Esophagus muscularis mucosa (tissue), 4 donors: ENCODE results near the gene KPNA1. TPM values are rescaled to one million over a fixed set of nuclear protein-coding genes. Genes with fewer than 3 reads are reported as not detected.
"Not testable (repeated sequence)": the region's sequence is repeated elsewhere in the genome, so short reads cannot be mapped to it uniquely, and the experiment has no call there.

Experiments
- DNase-seq: peaks from one replicate; pipeline ENCODE4 v3.0.0-alpha.2; 2017; ENCODE audit errors: extremely low spot score
- H3K27ac ChIP-seq, 4 donors: fragments of 200-600 bp; sonication (generic); replicated peaks in 1 of 4; 1 replicate in 3 of 4; 2 replicates in 1 of 4; pipeline ENCODE4 v1.5.1; 2016 to 2019; ENCODE audit warnings: mild to moderate bottlenecking in 1 of 4
- H3K27me3 ChIP-seq, 4 donors: fragments of 200-600 bp; sonication (generic); one replicate each; pipeline versions ENCODE4 v1.5.1 to v1.6.0; 2016 to 2019
- H3K36me3 ChIP-seq, 4 donors: fragments of 200-600 bp; sonication (generic); one replicate each; pipeline ENCODE4 v1.5.1; 2016 to 2019
- H3K4me1 ChIP-seq, 4 donors: fragments of 200-600 bp; sonication (generic); one replicate each; pipeline ENCODE4 v1.5.1; 2016 to 2019
- H3K4me3 ChIP-seq, 4 donors: fragments of 200-600 bp; sonication (generic); 1 replicate in 2 of 4; 2 replicates in 2 of 4; pipeline ENCODE4 v1.5.1; 2016 to 2019; ENCODE audit warnings: mild to moderate bottlenecking in 4 of 4, moderate library complexity in 1 of 4
- H3K9me3 ChIP-seq, 4 donors: fragments of 200-600 bp; sonication (generic); 1 replicate in 3 of 4; 2 replicates in 1 of 4; pipeline ENCODE4 v1.5.1; 2016 to 2019
- EP300 ChIP-seq: sonication (generic); formaldehyde crosslinking; IDR thresholded peaks from one replicate; pipeline ENCODE4 v1.6.1; 2017; ENCODE audit warnings: antibody characterized with exemption
- POLR2A ChIP-seq: fragments of 450-650 bp; IDR thresholded peaks from one replicate; pipeline ENCODE4 v1.6.1; 2017; ENCODE audit warnings: antibody characterized with exemption, moderate library complexity, mild to moderate bottlenecking, low read depth
- POLR2AphosphoS5 ChIP-seq, 2 donors: sonication (generic); formaldehyde crosslinking; IDR thresholded peaks; one replicate each; pipeline ENCODE4 v1.6.1; 2017; ENCODE audit warnings: antibody characterized with exemption in 2 of 2
- WGBS: methylation state at CpG from one replicate; pipeline ENCODE4 v1.1.5; 2018; 5-methylcytosine and 5-hydroxymethylcytosine counted together
- intact Hi-C: fragments of 100-400 bp; cut with DNase I; formaldehyde crosslinking; loops from one replicate; pipeline ENCODE4 v1.15.1; 2023
- total RNA-seq, 4 donors: library from RNA; depleted of rRNA; stranded (reverse); fragments of >200 nt; gene quantifications; one replicate each; pipeline versions ENCODE4 v1.1.0 to v1.2.1, GENCODE V29; 2016
- TF ChIP-seq, protein P1 (sequence below), 3 experiments: fragments of 200-600 bp in 2 of 3; fragments of 450-650 bp in 1 of 3; sonication (generic) in 2 of 3; IDR thresholded peaks; one replicate each; pipeline ENCODE4 v1.5.1; 2017 to 2019; ENCODE audit warnings: antibody characterized with exemption in 3 of 3, mild to moderate bottlenecking in 2 of 3, moderate library complexity in 1 of 3

Gene KPNA1
- total RNA-seq, 4 donors from 2014 or later: 28.2 to 47.4 (median 45.3) TPM

DNA sequence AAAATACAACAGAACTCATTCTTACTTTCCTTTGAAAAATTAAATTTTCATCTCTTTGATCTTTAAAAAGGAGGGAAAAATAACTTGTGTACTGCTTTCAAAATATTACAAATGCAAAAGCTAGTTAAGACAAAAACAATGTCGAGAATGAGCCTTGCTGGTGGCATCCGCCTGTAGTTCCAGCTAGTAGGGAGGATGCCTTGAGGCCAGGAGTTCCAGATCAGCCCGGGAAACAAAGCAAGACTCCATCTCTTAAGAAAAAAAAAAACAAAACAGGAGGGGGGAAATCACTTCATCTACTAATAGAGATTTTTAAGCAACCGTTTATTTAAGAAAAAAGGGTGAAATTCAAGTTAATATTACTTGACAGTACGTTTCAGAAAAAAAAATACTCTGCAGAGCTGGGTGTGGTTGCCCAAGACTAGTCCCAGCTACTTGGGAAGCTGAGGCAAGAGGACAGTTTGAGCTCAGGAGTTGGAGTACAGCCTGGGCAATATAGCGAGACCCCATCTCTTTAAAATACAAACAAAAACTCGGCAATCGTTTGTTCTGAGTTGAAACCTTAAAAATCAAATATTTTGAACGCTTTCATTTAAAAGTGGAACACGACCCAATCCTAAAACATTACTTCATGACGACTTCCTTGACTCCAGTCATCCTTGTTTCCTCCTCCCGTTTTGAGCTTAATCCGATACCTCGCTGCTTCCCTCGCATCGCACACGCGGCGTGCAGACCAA, 1.2 kb downstream of the KPNA1 start:
- Histone ChIP-seq H3K4me1 (peaks cover 27 to 49% (median 39%) of the 10 kb centered on the region in 4 donors), H3K27me3 (no peaks in the 10 kb centered on the region), H3K27ac (peak overlapping the region; percentile 95 to 98 (median 97)), H3K36me3 (no peaks in the 10 kb centered on the region), H3K4me3 (peak overlapping the region; percentile 81 to 93 (median 90)), H3K9me3 (peaks cover 0 to 3% (median 0%) of the 10 kb centered on the region in 4 donors)
- peak in 1 of 2 donors; percentile 59 for TF ChIP-seq POLR2AphosphoS5 (IDR thresholded peaks at IDR 0.05)
- no peak for TF ChIP-seq EP300
- intact Hi-C loops: no loop called here
- DNase-seq: no peak
- 9% methylated on average over 19 of the region's 19 CpGs for WGBS

DNA sequence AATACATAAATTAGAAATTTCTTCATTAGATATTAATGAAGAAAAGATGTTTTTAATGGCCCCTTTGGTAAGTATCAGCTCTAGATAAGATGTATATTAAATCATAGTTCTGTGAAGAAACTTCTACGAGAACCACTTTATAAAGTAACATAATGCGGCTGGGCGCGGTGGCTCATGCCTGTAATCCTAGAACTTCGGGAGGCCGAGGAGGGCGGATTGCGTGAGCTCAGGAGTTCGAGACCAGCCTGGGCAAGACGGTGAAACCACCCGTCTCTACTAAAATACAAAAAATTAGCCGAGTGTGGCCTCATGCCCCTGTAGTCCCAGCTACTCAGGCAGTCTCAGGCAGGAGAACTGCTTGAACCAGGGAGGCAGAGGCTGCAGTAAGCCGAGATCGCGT, 2.5 kb downstream of the KPNA1 start:
- DNase-seq: no peak
- Histone ChIP-seq H3K9me3 (peaks cover 0 to 3% (median 0%) of the 10 kb centered on the region in 4 donors), H3K27me3 (no peaks in the 10 kb centered on the region), H3K27ac (no peak overlapping the region), H3K4me1 (peaks cover 27 to 55% (median 42%) of the 10 kb centered on the region in 4 donors), H3K4me3 (no peak overlapping the region), H3K36me3 (no peaks in the 10 kb centered on the region)
- intact Hi-C loops: no loop called here
- TF ChIP-seq POLR2A (no peak), EP300 (no peak), POLR2AphosphoS5 (IDR thresholded peaks at IDR 0.05) (no peak)
- TF ChIP-seq, protein P1, sequence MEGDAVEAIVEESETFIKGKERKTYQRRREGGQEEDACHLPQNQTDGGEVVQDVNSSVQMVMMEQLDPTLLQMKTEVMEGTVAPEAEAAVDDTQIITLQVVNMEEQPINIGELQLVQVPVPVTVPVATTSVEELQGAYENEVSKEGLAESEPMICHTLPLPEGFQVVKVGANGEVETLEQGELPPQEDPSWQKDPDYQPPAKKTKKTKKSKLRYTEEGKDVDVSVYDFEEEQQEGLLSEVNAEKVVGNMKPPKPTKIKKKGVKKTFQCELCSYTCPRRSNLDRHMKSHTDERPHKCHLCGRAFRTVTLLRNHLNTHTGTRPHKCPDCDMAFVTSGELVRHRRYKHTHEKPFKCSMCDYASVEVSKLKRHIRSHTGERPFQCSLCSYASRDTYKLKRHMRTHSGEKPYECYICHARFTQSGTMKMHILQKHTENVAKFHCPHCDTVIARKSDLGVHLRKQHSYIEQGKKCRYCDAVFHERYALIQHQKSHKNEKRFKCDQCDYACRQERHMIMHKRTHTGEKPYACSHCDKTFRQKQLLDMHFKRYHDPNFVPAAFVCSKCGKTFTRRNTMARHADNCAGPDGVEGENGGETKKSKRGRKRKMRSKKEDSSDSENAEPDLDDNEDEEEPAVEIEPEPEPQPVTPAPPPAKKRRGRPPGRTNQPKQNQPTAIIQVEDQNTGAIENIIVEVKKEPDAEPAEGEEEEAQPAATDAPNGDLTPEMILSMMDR (IDR thresholded peaks at IDR 0.05): no peak
- WGBS: 84% methylated on average over 15 of the region's 15 CpGs

- no peak for DNase-seq
- H3K36me3 ChIP-seq: no peaks in the 10 kb centered on the region
- peaks cover 0 to 3% (median 0%) of the 10 kb centered on the region in 4 donors for H3K9me3 ChIP-seq
- TF ChIP-seq POLR2A: no peak
- no peak for TF ChIP-seq EP300
- no peak for TF ChIP-seq POLR2AphosphoS5 (IDR thresholded peaks at IDR 0.05)
- TF ChIP-seq, protein P1 (IDR thresholded peaks at IDR 0.05): no peak
- WGBS: 80% methylated on average over 8 of the region's 8 CpGs
- intact Hi-C loops: no loop called here
- no peaks in the 10 kb centered on the region for H3K27me3 ChIP-seq
- peaks cover 27 to 55% (median 42%) of the 10 kb centered on the region in 4 donors for H3K4me1 ChIP-seq
- no peak overlapping the region for H3K27ac ChIP-seq
- no peak overlapping the region for H3K4me3 ChIP-seq
These were observed 3.7 kb downstream of the KPNA1 start for GRCh38 chr3:122510878-122511535.

DNA sequence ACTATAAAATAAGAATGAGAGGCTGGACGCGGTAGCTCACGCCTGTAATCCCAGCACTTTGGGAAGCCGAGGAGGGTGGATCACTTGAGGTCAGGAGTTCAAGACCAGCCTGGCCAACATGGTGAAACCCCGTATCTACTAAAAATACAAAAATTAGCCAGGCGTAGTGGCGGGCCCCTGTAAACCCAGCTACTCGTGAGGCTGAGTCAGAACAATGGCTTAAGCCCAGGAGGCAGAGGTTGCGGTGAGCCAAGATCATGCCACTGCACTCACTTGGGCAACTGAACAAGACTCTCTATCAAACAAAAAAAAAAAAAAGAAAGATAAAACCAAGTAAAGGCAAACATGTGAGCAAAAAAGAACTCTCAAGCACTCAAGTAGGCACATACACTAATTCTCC, 5.8 kb downstream of the KPNA1 start:
- WGBS: 90% methylated on average over 9 of the region's 9 CpGs
- H3K36me3 ChIP-seq, H3K27ac ChIP-seq, H3K9me3 ChIP-seq, H3K4me3 ChIP-seq, H3K27me3 ChIP-seq, DNase-seq, intact Hi-C loops: not testable (repeated sequence)
- peaks cover 34 to 66% (median 50%) of the 10 kb centered on the region in 4 donors for H3K4me1 ChIP-seq

DNA sequence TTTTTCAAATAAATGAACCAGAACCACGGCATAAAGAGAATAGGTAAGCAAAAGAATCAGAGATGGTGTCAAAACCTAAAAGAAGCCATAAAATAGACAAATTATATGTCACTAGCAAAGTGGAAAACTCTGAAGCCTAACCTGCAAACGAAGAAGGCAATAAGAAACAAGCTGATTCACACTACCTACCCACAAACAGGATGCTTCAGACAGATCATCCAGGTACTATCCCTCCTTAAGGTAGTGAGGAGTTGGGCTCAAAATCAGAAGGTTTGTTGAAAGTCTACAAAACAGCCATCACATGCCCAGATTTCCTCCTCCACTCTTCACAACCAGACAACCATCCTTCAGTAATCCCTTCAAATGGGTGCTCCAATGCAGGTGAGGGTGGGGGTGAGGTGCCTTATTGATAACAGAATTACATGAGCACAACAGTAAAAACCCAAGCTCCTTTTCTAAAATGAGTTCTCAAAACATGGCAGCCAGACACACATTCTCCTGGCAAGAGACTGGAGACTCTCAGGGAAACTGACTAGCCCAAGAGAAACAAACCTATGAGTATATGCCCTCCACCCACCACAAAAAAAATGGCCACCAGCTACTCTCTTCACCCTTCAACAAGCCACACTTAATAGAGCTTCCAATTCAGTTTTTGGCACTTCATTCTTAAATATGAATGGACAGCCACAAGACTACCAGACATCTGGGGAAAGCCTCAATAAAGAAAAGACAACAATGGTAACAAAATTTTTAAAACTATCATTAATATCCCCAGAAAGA, 6.4 kb downstream of the KPNA1 start:
- Histone ChIP-seq H3K4me1 (peaks cover 31 to 62% (median 46%) of the 10 kb centered on the region in 4 donors), H3K27me3 (no peaks in the 10 kb centered on the region), H3K27ac (no peak overlapping the region), H3K36me3 (no peaks in the 10 kb centered on the region), H3K9me3 (peaks cover 0 to 3% (median 0%) of the 10 kb centered on the region in 4 donors), H3K4me3 (no peak overlapping the region)
- 91% methylated on average over 2 of the region's 2 CpGs for WGBS
- TF ChIP-seq POLR2AphosphoS5 (IDR thresholded peaks at IDR 0.05) (no peak), EP300 (no peak), POLR2A (no peak)
- TF ChIP-seq, protein P1 (IDR thresholded peaks at IDR 0.05): no peak
- intact Hi-C loops: no loop called here
- DNase-seq: no peak
